IPS-18a (cell line): ENCODE results near the gene FAM200C.
"Not testable (repeated sequence)": the region's sequence is repeated elsewhere in the genome, so short reads cannot be mapped to it uniquely, and the experiment has no call there.

Experiments used
- H3K27ac ChIP-seq: one replicate; pipeline ENCODE4 v1.5.1; 2013; ENCODE audit warnings: low read length
- H3K27me3 ChIP-seq: one replicate; pipeline ENCODE4 v1.6.1; 2013; ENCODE audit warnings: mild to moderate bottlenecking, low read length; ENCODE audit not compliant: control insufficient read depth, insufficient read depth
- H3K36me3 ChIP-seq: one replicate; pipeline ENCODE4 v1.6.1; 2013; ENCODE audit warnings: low read depth, low read length; ENCODE audit not compliant: control insufficient read depth
- H3K4me1 ChIP-seq: one replicate; pipeline ENCODE4 v1.6.1; 2013; ENCODE audit warnings: low read depth, low read length; ENCODE audit not compliant: control insufficient read depth
- H3K4me3 ChIP-seq: one replicate; pipeline ENCODE4 v1.5.1; 2013; ENCODE audit warnings: low read length
- H3K9ac ChIP-seq: one replicate; pipeline ENCODE4 v1.6.1; 2013; ENCODE audit warnings: mild to moderate bottlenecking, low read length, moderate library complexity
- H3K9me3 ChIP-seq: one replicate; pipeline ENCODE4 v1.6.1; 2013; ENCODE audit warnings: low read depth, low read length; ENCODE audit not compliant: control insufficient read depth

Gene FAM200C

GRCh38 chr5:160436661-160437060, 36.8 kb upstream of the FAM200C start:
- not testable (repeated sequence) for H3K9ac ChIP-seq, H3K27me3 ChIP-seq, H3K36me3 ChIP-seq, H3K4me3 ChIP-seq, H3K9me3 ChIP-seq, H3K4me1 ChIP-seq, H3K27ac ChIP-seq

GRCh38 chr5:160436017-160436416, 36.2 kb upstream of the FAM200C start:
- no peak overlapping the region for H3K4me3 ChIP-seq
- H3K36me3 ChIP-seq, result no peaks in the 10 kb centered on the region
- no peaks in the 10 kb centered on the region for H3K9me3 ChIP-seq
- no peak overlapping the region for H3K9ac ChIP-seq
- H3K4me1 ChIP-seq, result peaks cover 3% of the 10 kb centered on the region
- no peak overlapping the region for H3K27ac ChIP-seq
- no peaks in the 10 kb centered on the region for H3K27me3 ChIP-seq

DNA sequence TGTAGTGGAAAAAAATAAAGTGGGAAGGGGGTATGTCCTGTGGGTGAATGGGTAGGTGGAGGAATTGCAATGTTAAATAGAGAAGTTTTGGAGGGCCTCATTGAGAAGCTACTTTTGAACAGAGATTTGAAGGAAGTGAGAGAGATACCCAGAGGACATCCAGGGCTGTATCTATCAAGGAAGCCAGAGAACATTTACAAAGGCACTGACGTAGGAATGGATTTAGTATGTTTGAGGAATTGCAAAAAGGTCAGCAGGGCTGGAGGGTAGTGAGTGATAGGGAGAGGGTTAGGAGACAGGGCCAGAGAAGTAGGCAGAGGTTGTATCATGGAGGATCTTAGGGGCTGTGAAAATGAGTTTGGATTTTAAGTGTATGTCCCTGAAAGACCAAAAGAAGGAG, 35.7 kb upstream of the FAM200C start:
- H3K27ac ChIP-seq, result no peak overlapping the region
- peaks cover 3% of the 10 kb centered on the region for H3K4me1 ChIP-seq
- H3K36me3 ChIP-seq, result no peaks in the 10 kb centered on the region
- no peak overlapping the region for H3K4me3 ChIP-seq
- no peaks in the 10 kb centered on the region for H3K27me3 ChIP-seq
- H3K9me3 ChIP-seq, result no peaks in the 10 kb centered on the region
- H3K9ac ChIP-seq, result no peak overlapping the region

DNA sequence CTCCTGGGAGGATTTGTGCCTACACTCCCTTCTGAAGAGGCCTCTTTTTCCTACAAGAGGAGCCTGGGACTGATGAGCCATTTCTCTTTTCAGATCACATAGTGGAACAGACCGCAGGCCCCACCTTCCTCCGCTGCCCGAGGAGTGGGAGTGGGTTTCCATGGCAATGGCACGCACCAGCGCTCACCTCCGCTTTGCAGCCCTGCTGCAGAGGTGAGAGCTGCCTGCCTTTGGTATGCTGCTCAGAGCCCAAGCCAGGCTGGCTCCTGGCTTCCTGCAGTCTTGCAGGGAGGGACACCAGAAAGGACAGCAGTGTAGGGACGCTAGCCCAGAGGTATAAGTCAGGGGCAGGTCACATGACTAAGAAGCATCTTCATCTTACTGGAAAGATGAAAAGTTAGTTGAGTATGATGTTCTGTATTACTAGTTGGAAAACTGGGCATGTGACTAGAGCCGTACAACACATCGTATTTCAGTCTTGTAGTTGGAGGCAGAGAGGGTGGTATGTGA, 34.2 kb upstream of the FAM200C start:
- peaks cover 3% of the 10 kb centered on the region for H3K4me1 ChIP-seq
- no peak overlapping the region for H3K27ac ChIP-seq
- no peak overlapping the region for H3K4me3 ChIP-seq
- no peaks in the 10 kb centered on the region for H3K27me3 ChIP-seq
- no peak overlapping the region for H3K9ac ChIP-seq
- peaks cover 7% of the 10 kb centered on the region for H3K36me3 ChIP-seq
- no peaks in the 10 kb centered on the region for H3K9me3 ChIP-seq

- Histone ChIP-seq H3K4me3 (no peak overlapping the region), H3K36me3 (peaks cover 20% of the 10 kb centered on the region), H3K9me3 (no peaks in the 10 kb centered on the region), H3K4me1 (no peaks in the 10 kb centered on the region), H3K9ac (no peak overlapping the region), H3K27ac (no peak overlapping the region), H3K27me3 (no peaks in the 10 kb centered on the region)
Measured at GRCh38 chr5:160432787-160433186, 32.9 kb upstream of the FAM200C start.

DNA sequence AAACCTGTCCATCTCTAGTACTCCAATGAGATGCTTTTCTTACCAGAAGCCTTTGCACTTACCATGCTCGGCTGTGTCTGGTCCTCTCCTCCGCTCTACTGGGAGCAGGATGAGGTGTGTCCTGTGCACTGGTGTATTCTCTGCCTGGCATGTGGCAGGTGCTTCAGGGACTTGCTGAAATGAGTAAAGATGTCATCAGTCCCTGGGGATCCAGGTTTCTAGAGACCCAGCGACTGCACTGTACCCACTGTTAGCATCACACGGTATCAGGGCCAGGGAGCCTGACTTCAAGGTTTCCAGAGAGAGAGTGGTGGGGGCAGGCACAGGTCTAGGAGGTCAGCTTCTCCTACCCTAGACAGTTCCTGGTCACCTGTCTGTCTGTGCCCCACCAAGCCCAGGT, 32.3 kb upstream of the FAM200C start:
- H3K9me3 ChIP-seq, result no peaks in the 10 kb centered on the region
- no peak overlapping the region for H3K9ac ChIP-seq
- peaks cover 26% of the 10 kb centered on the region for H3K36me3 ChIP-seq
- no peak overlapping the region for H3K4me3 ChIP-seq
- H3K4me1 ChIP-seq, result no peaks in the 10 kb centered on the region
- no peak overlapping the region for H3K27ac ChIP-seq
- H3K27me3 ChIP-seq, result no peaks in the 10 kb centered on the region

GRCh38 chr5:160427607-160428006, 27.8 kb upstream of the FAM200C start:
- Histone ChIP-seq H3K9me3 (no peaks in the 10 kb centered on the region), H3K4me1 (peaks cover 8% of the 10 kb centered on the region), H3K36me3 (peaks cover 57% of the 10 kb centered on the region), H3K4me3 (no peak overlapping the region), H3K9ac (no peak overlapping the region), H3K27me3 (no peaks in the 10 kb centered on the region), H3K27ac (no peak overlapping the region)

DNA sequence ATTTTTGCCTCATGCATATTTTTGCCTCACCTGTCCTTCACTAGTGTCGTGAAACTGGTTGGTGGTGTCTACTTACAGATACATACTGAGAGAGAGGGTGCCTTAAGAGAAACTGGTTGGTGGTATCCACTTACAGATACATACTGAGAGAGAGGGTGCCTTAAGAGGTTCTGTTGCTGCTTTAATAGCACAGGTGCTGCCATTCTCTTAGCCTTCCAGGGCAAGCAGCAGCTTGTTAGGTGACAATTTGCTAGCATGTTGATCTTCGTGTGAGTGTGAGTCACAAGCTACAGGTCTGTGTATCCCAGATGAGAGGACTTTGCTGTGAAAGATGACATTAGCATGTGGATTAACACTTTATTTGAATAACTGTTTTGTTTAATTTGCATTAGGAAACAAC, 23.2 kb upstream of the FAM200C start:
- Histone ChIP-seq H3K9ac (no peak overlapping the region), H3K9me3 (no peaks in the 10 kb centered on the region), H3K4me1 (peaks cover 18% of the 10 kb centered on the region), H3K27ac (no peak overlapping the region), H3K27me3 (no peaks in the 10 kb centered on the region), H3K36me3 (peaks cover 40% of the 10 kb centered on the region), H3K4me3 (peak overlapping the region; percentile 87)

- H3K27ac ChIP-seq, result no peak within 1 kb of the TSS
- peaks cover 28% of the 10 kb centered on the region for H3K36me3 ChIP-seq
- no peaks in the 10 kb centered on the region for H3K9me3 ChIP-seq
- H3K4me1 ChIP-seq, result peaks cover 18% of the 10 kb centered on the region
- peak within 1 kb of the TSS; percentile 84 for H3K9ac ChIP-seq
- H3K27me3 ChIP-seq, result no peaks in the 10 kb centered on the region
- H3K4me3 ChIP-seq, result peak within 1 kb of the TSS; percentile 87
Measured at GRCh38 chr5:160421625-160422258, 21.9 kb upstream of the FAM200C start, which contains the start of gene PTTG1. Gene PTTG1 (plus strand): TSS chr5:160421855. CDS start chr5:160422313, 458 bp downstream.

DNA sequence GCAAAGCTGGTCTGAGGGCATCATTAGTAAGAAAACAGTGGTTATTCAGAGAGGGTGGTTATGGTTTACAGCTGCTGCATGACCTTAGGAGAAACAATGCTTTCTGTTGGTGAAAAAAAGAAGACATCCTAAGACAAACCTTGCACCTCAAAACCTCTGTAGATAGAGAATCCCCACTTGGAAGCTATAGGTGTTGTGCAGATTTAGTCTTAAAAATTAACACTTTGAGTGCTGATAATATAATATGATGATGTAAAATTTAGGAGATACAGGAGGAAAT, 20.4 kb upstream of the FAM200C start:
- H3K9ac ChIP-seq, result no peak overlapping the region
- no peak overlapping the region for H3K27ac ChIP-seq
- peaks cover 19% of the 10 kb centered on the region for H3K36me3 ChIP-seq
- H3K4me1 ChIP-seq, result peaks cover 18% of the 10 kb centered on the region
- H3K9me3 ChIP-seq, result no peaks in the 10 kb centered on the region
- no peak overlapping the region for H3K4me3 ChIP-seq
- no peaks in the 10 kb centered on the region for H3K27me3 ChIP-seq

DNA sequence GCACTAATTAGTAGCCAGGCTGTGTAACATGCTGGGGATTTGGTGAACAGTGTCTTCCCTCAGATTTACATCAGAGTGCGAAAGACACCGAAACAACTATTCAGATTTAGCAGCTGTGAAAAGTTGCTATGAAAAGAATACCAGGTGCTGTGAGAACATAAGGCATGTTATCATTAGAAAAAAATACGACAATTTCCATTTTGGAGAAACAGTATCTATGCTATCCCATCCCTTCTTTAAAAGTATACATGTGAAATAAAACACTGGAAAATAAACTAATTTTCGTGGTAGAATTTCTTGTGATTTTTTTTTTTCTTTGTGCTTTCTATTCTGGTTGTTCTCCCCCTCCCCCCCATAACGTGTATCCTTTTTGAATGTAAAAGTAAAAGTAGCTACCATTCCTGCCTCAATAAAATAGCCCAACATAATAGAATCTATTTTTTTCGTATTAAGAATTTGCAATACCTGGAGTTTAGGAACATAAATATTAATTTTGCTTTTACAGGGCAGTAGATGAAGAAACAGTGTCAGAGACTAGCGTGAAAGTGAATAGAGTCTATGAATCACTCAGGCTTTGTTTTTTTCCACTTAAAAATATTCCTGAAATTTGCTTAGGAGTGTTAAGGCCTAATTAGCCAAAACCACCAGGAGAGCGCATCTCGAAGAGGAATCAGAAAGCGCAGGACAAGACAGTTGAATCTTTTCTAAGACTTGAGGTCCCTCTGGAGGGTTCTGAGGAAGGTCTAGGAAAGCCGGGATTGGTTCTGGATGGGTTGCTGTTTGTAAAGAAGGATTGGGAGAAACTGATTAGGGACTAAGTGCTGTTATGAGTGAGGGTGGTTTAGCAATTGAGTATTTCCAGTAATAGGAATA, 19.8 kb upstream of the FAM200C start:
- peak overlapping the region; percentile 96 for H3K4me3 ChIP-seq
- peak overlapping the region; percentile 69 for H3K9ac ChIP-seq
- peak overlapping the region; percentile 79 for H3K27ac ChIP-seq
- no peaks in the 10 kb centered on the region for H3K27me3 ChIP-seq
- peaks cover 18% of the 10 kb centered on the region for H3K4me1 ChIP-seq
- H3K36me3 ChIP-seq, result peaks cover 13% of the 10 kb centered on the region
- no peaks in the 10 kb centered on the region for H3K9me3 ChIP-seq
